Suprapubic skin (tissue), 4 donors: ENCODE data around the gene GSTA1.
"Not testable (repeated sequence)": the region's sequence is repeated elsewhere in the genome, so short reads cannot be mapped to it uniquely, and the experiment has no call there.

Experiments
- EP300 ChIP-seq: sonication (generic); formaldehyde crosslinking; IDR thresholded peaks from one replicate; pipeline ENCODE4 v1.6.1; 2017; ENCODE audit warnings: antibody characterized with exemption
- POLR2A ChIP-seq, 2 donors: fragments of 450-650 bp; IDR thresholded peaks; one replicate each; pipeline ENCODE4 v1.6.1; 2017; ENCODE audit warnings: antibody characterized with exemption in 2 of 2, mild to moderate bottlenecking in 2 of 2, moderate library complexity in 2 of 2
- POLR2AphosphoS5 ChIP-seq, 3 donors: sonication (generic); formaldehyde crosslinking; IDR thresholded peaks; one replicate each; pipeline ENCODE4 v1.6.1; 2017; ENCODE audit warnings: antibody characterized with exemption in 3 of 3
- TF ChIP-seq, protein P1 (sequence below), 2 donors: fragments of 200-600 bp in 1 of 2; fragments of 450-650 bp in 1 of 2; sonication (generic) in 1 of 2; IDR thresholded peaks; one replicate each; pipeline ENCODE4 v1.5.1; 2016 to 2019; ENCODE audit warnings: antibody characterized with exemption in 2 of 2, mild to moderate bottlenecking in 1 of 2, moderate library complexity in 1 of 2

DNA sequence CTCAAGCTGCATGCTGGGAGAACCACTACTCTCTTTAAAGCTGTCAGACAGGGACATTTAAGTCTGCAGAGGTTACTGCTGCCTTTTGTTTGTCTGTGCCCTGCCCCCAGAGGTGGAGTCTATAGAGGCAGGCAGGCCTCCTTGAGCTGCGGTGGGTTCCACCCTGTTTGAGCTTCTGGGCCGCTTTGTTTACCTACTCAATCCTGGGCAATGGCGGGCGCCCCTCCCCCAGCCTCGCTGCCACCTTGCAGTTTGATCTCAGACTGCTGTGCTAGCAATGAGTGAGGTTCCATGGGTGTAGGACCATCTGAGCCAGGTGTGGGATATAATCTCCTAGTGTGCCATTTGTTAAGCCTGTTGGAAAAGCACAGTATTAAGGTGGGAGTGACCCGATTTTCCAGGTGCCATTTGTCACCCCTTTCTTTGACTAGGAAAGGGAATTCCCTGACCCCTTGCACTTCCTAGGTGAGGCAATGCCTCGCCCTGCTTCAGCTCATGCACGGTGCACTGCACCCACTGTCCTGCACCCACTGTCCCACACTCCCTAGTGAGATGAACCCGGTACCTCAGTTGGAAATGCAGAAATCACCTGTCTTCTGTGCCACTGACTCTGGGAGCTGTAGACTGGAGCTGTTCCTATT is 26.8 kb downstream of the GSTA1 start:
- TF ChIP-seq, protein P1, sequence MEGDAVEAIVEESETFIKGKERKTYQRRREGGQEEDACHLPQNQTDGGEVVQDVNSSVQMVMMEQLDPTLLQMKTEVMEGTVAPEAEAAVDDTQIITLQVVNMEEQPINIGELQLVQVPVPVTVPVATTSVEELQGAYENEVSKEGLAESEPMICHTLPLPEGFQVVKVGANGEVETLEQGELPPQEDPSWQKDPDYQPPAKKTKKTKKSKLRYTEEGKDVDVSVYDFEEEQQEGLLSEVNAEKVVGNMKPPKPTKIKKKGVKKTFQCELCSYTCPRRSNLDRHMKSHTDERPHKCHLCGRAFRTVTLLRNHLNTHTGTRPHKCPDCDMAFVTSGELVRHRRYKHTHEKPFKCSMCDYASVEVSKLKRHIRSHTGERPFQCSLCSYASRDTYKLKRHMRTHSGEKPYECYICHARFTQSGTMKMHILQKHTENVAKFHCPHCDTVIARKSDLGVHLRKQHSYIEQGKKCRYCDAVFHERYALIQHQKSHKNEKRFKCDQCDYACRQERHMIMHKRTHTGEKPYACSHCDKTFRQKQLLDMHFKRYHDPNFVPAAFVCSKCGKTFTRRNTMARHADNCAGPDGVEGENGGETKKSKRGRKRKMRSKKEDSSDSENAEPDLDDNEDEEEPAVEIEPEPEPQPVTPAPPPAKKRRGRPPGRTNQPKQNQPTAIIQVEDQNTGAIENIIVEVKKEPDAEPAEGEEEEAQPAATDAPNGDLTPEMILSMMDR (IDR thresholded peaks at IDR 0.05): not testable (repeated sequence)
- not testable (repeated sequence) for TF ChIP-seq POLR2AphosphoS5 (IDR thresholded peaks at IDR 0.05); EP300; POLR2A (IDR thresholded peaks at IDR 0.05)
